HepG2 (cell line): ENCODE data around the gene AARS1. TPM values are rescaled to one million over a fixed set of nuclear protein-coding genes. Genes with fewer than 3 reads are reported as not detected.

Experiments
- ATF7-NPFF ChIP-seq: sonication (generic); formaldehyde crosslinking; IDR thresholded peaks from 2 replicates; pipeline ENCODE4 v1.8.1; 2023; ENCODE audit warnings: mild to moderate bottlenecking, low read depth, missing genetic modification reagents, moderate library complexity
- HNRNPUL1 ChIP-seq: fragments of 200-400 bp; formaldehyde crosslinking; IDR thresholded peaks from 2 replicates; pipeline ENCODE4 v1.6.1; 2017; ENCODE audit warnings: low read depth, mild to moderate bottlenecking, low read length, moderate library complexity
- HOXD1 ChIP-seq: sonication (generic); formaldehyde crosslinking; IDR thresholded peaks from 2 replicates; pipeline ENCODE4 v1.5.0; 2020; ENCODE audit warnings: missing genetic modification reagents
- MAZ ChIP-seq, 2 experiments: sonication (generic) in 1 of 2; formaldehyde crosslinking in 1 of 2; IDR thresholded peaks; 2 replicates each; pipeline versions ENCODE4 v1.5.0 to v1.6.1; 2012 to 2020; ENCODE audit warnings: low read depth in 2 of 2, mild to moderate bottlenecking in 2 of 2, borderline replicate concordance in 1 of 2, improper control_type of control experiment in 1 of 2, low read length in 1 of 2, missing genetic modification reagents in 1 of 2, moderate library complexity in 1 of 2
- PHB2 ChIP-seq: fragments of 450-650 bp; IDR thresholded peaks from 2 replicates; pipeline ENCODE4 v1.6.1; 2018; ENCODE audit not compliant: partially characterized antibody
- RNF2 ChIP-seq: fragments of 450-650 bp; conservative IDR thresholded peaks from 2 replicates; pipeline ENCODE4 v1.6.1; 2016; ENCODE audit warnings: low read depth
- SIX1 ChIP-seq: sonication (generic); formaldehyde crosslinking; IDR thresholded peaks from 2 replicates; pipeline ENCODE4 v1.4.0; 2020; ENCODE audit warnings: missing genetic modification reagents, borderline replicate concordance
- SRSF4 ChIP-seq: fragments of 200-400 bp; formaldehyde crosslinking; IDR thresholded peaks from one replicate; pipeline ENCODE4 v1.6.1; 2018; ENCODE audit warnings: mild to moderate bottlenecking, low read depth, low read length, moderate library complexity; ENCODE audit not compliant: poor library complexity, severe bottlenecking
- ZFP41 ChIP-seq: sonication (generic); formaldehyde crosslinking; IDR thresholded peaks from 2 replicates; pipeline ENCODE4 v1.4.0; 2020; ENCODE audit warnings: mild to moderate bottlenecking, missing genetic modification reagents, borderline replicate concordance
- ZNF124 ChIP-seq: sonication (generic); formaldehyde crosslinking; IDR thresholded peaks from 2 replicates; pipeline ENCODE4 v1.4.0; 2020; ENCODE audit warnings: missing genetic modification reagents
- ZNF546 ChIP-seq: sonication (generic); formaldehyde crosslinking; conservative IDR thresholded peaks from 2 replicates; pipeline ENCODE4 v1.8.1; 2023; ENCODE audit warnings: mild to moderate bottlenecking, missing genetic modification reagents
- polyA plus RNA-seq, 8 experiments: library from polyadenylated mRNA; depleted of rRNA in 3 of 8; stranded (reverse) in 7 of 8; unstranded in 1 of 8; fragments of >200 nt; fragmentation: Illumina TruSeq in 4 of 8; extraction: Trizol in 4 of 8; gene quantifications; 2 replicates each; pipeline versions ENCODE4 v1.2.1 to v1.2.3, GENCODE V29; 2011 to 2016; ENCODE audit warnings: low read depth in 4 of 8, missing spikeins in 1 of 8, mixed read lengths in 1 of 8; ENCODE audit not compliant: insufficient read depth in 1 of 8
- total RNA-seq, 5 experiments: library from RNA; depleted of rRNA; stranded (reverse); fragments of >200 nt; fragmentation: Illumina TruSeq; extraction: Trizol; gene quantifications; 2 replicates each; pipeline ENCODE4 v1.2.3, GENCODE V29; 2016; ENCODE audit warnings: low read depth in 1 of 5
- TF ChIP-seq, protein P1 (sequence below): sonication (generic); formaldehyde crosslinking; conservative IDR thresholded peaks from 2 replicates; pipeline ENCODE4 v1.5.0; 2020; ENCODE audit warnings: missing genetic modification reagents
- TF ChIP-seq, protein P2 (sequence below): sonication (generic); formaldehyde crosslinking; conservative IDR thresholded peaks from 2 replicates; pipeline ENCODE4 v1.8.0; 2022; ENCODE audit warnings: low read depth, missing genetic modification reagents
- TF ChIP-seq, protein P3 (sequence below): sonication (generic); formaldehyde crosslinking; IDR thresholded peaks from 2 replicates; pipeline ENCODE4 v1.9.0; 2021; ENCODE audit warnings: missing genetic modification reagents, borderline replicate concordance
- TF ChIP-seq, protein P4 (sequence below): IDR thresholded peaks from 2 replicates; pipeline ENCODE4 v1.4.0; 2020; ENCODE audit warnings: mild to moderate bottlenecking, missing genetic modification reagents
- TF ChIP-seq, protein P5 (sequence below): IDR thresholded peaks from 2 replicates; pipeline ENCODE4 v1.6.1; 2016; ENCODE audit warnings: low read depth, borderline replicate concordance

AARS1 gene
- total and polyA plus RNA-seq, 2 of the 13 experiments (the other 11 are each of a cell fraction or from before 2014, with no cell fraction given) = 107 to 132 TPM

DNA sequence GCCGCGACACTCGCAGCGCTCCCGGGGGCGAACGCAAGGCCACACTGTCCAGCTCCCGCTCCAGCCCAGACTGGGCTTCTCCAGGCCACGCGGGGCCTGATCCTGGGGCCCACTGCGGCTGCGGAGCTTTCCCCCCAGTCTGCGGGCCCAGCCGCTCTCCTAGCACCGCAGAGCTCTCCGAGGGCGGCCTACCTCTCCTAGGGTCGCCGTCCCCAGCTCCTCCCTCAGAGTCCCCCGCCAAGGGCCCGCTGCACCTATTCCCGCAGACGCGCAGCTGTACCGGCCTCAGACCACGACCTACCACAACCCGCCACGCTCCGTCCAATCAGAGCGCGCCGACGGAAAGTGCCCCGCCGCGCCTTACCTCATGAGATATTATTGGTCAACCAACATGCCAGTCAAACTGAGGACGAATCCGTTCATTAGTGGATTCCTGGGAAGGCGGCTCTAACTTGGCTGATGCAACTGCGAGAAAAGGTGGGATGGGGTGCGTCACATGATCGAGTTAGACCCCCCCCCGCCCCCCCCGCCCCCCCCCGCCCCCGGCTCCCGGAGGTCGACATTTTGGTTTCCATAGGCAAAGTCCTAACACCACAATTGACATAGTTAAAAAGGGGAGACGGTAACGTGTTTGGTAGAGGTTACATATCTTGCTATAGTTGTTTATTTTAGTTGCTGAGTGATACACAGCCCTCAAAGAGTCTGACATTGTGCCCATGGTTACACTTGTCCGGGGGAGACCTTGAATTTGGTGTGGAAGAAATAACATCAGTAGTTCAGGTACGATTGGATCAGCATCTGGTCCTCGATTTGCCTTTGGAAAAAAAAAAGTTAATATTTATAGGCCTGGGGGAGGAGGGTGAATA, at the start of gene AARS1 (continued):
- peak; percentile 71; the same call in 1 of the 2 replicates for TF ChIP-seq ZNF546 (CRISPR knock-in tag)
- TF ChIP-seq, protein P1, sequence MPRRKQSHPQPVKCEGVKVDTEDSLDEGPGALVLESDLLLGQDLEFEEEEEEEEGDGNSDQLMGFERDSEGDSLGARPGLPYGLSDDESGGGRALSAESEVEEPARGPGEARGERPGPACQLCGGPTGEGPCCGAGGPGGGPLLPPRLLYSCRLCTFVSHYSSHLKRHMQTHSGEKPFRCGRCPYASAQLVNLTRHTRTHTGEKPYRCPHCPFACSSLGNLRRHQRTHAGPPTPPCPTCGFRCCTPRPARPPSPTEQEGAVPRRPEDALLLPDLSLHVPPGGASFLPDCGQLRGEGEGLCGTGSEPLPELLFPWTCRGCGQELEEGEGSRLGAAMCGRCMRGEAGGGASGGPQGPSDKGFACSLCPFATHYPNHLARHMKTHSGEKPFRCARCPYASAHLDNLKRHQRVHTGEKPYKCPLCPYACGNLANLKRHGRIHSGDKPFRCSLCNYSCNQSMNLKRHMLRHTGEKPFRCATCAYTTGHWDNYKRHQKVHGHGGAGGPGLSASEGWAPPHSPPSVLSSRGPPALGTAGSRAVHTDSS = no peak
- TF ChIP-seq, protein P2, sequence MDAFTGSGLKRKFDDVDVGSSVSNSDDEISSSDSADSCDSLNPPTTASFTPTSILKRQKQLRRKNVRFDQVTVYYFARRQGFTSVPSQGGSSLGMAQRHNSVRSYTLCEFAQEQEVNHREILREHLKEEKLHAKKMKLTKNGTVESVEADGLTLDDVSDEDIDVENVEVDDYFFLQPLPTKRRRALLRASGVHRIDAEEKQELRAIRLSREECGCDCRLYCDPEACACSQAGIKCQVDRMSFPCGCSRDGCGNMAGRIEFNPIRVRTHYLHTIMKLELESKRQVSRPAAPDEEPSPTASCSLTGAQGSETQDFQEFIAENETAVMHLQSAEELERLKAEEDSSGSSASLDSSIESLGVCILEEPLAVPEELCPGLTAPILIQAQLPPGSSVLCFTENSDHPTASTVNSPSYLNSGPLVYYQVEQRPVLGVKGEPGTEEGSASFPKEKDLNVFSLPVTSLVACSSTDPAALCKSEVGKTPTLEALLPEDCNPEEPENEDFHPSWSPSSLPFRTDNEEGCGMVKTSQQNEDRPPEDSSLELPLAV (CRISPR knock-in tag) = no peak
- TF ChIP-seq, protein P3, sequence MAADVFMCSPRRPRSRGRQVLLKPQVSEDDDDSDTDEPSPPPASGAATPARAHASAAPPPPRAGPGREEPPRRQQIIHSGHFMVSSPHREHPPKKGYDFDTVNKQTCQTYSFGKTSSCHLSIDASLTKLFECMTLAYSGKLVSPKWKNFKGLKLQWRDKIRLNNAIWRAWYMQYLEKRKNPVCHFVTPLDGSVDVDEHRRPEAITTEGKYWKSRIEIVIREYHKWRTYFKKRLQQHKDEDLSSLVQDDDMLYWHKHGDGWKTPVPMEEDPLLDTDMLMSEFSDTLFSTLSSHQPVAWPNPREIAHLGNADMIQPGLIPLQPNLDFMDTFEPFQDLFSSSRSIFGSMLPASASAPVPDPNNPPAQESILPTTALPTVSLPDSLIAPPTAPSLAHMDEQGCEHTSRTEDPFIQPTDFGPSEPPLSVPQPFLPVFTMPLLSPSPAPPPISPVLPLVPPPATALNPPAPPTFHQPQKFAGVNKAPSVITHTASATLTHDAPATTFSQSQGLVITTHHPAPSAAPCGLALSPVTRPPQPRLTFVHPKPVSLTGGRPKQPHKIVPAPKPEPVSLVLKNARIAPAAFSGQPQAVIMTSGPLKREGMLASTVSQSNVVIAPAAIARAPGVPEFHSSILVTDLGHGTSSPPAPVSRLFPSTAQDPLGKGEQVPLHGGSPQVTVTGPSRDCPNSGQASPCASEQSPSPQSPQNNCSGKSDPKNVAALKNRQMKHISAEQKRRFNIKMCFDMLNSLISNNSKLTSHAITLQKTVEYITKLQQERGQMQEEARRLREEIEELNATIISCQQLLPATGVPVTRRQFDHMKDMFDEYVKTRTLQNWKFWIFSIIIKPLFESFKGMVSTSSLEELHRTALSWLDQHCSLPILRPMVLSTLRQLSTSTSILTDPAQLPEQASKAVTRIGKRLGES = peak; percentile 80; the same call in 1 of the 2 replicates
- TF ChIP-seq, protein P4, sequence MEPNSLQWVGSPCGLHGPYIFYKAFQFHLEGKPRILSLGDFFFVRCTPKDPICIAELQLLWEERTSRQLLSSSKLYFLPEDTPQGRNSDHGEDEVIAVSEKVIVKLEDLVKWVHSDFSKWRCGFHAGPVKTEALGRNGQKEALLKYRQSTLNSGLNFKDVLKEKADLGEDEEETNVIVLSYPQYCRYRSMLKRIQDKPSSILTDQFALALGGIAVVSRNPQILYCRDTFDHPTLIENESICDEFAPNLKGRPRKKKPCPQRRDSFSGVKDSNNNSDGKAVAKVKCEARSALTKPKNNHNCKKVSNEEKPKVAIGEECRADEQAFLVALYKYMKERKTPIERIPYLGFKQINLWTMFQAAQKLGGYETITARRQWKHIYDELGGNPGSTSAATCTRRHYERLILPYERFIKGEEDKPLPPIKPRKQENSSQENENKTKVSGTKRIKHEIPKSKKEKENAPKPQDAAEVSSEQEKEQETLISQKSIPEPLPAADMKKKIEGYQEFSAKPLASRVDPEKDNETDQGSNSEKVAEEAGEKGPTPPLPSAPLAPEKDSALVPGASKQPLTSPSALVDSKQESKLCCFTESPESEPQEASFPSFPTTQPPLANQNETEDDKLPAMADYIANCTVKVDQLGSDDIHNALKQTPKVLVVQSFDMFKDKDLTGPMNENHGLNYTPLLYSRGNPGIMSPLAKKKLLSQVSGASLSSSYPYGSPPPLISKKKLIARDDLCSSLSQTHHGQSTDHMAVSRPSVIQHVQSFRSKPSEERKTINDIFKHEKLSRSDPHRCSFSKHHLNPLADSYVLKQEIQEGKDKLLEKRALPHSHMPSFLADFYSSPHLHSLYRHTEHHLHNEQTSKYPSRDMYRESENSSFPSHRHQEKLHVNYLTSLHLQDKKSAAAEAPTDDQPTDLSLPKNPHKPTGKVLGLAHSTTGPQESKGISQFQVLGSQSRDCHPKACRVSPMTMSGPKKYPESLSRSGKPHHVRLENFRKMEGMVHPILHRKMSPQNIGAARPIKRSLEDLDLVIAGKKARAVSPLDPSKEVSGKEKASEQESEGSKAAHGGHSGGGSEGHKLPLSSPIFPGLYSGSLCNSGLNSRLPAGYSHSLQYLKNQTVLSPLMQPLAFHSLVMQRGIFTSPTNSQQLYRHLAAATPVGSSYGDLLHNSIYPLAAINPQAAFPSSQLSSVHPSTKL (CRISPR knock-in tag) = peak; percentile 60
- peak; percentile 64; the same call in 1 of the 2 replicates for TF ChIP-seq ZFP41 (CRISPR knock-in tag)
- TF ChIP-seq MAZ (IDR thresholded peaks at IDR 0.05; ENCODE audit: borderline replicate concordance, low read depth, low read length) = peak; percentile 87
- TF ChIP-seq MAZ (CRISPR knock-in tag; IDR thresholded peaks at IDR 0.05; ENCODE audit: low read depth) = peak; percentile 73
- TF ChIP-seq HNRNPUL1 = no peak
- peak; percentile 84; the same call in 1 of the 2 replicates for TF ChIP-seq HOXD1
- no peak for TF ChIP-seq PHB2
- TF ChIP-seq RNF2 = peak; percentile 49; the same call in 1 of the 2 replicates
- peak; percentile 68 for TF ChIP-seq SRSF4
- TF ChIP-seq SIX1 (CRISPR knock-in tag) = 0 out of 2 replicates have a peak, but pooled peaks have one; percentile 33
- TF ChIP-seq, protein P5, sequence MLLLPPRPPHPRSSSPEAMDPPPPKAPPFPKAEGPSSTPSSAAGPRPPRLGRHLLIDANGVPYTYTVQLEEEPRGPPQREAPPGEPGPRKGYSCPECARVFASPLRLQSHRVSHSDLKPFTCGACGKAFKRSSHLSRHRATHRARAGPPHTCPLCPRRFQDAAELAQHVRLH (CRISPR knock-in tag) = peak; percentile 86; the same call in 1 of the 2 replicates
- peak; percentile 59; the same call in 1 of the 2 replicates for TF ChIP-seq ZNF124 (CRISPR knock-in tag)
- peak; percentile 91 for TF ChIP-seq ATF7-NPFF
